HepG2 (cell line): ENCODE results near the gene NEK5. TPM values are rescaled to one million over a fixed set of nuclear protein-coding genes. Genes with fewer than 3 reads are reported as not detected.

Source experiments
- ATAC-seq: fragments of 200-7000 bp; cut with Tn5 transposase; 3 replicates; pipeline ENCODE4 v1.9.1; 2020; ENCODE audit warnings: mild to moderate bottlenecking, moderate library complexity
- BruUV-seq: library from RNA; stranded (reverse); fragments of 400-500 nt; replicated peaks from 2 replicates; lab custom pipeline; 2021; lab: Mats Ljungman, UMichigan
- CTCF ChIA-PET: fragments of 300-600 bp; formaldehyde crosslinking; extraction: SDS; loops from one replicate; lab custom pipeline; 2021; ENCODE audit warnings: low total read pairs, inconsistent platforms, low intra/inter-chr PET ratio; lab: Yijun Ruan, JAX
- POLR2A ChIA-PET: fragments of 350-600 bp; sonication (Branson Sonifier 250); formaldehyde crosslinking; loops from one replicate; lab custom pipeline; 2020; ENCODE audit warnings: antibody characterized with exemption, inconsistent platforms; lab: Yijun Ruan, JAX
- DNase-seq: peaks from one replicate; pipeline ENCODE4 v3.0.0-alpha.2; 2015; ENCODE audit warnings: low spot score
- FAIRE-seq: peaks from 3 replicates; lab custom pipeline; 2011; peaks lifted over from hg19 to GRCh38; lab: Jason Lieb, UNC
- H2AFZ ChIP-seq: one replicate; pipeline ENCODE4 v1.6.1; 2011; ENCODE audit warnings: low read length, inconsistent platforms
- H3K27ac ChIP-seq: fragments of 300-600 bp; 3 replicates; pipeline ENCODE4 v1.8.0; 2011; ENCODE audit warnings: mixed run types, mild to moderate bottlenecking, mixed read lengths, low read length, inconsistent platforms; ENCODE audit not compliant: insufficient read depth; ENCODE audit errors: extremely low read length
- H3K27me3 ChIP-seq, 2 experiments: fragments of 200-600 bp in 1 of 2; 2 replicates in 1 of 2; 3 replicates in 1 of 2; pipeline versions ENCODE4 v1.6.0 to v1.8.0; 2011; ENCODE audit warnings: low read length in 2 of 2, mild to moderate bottlenecking in 2 of 2, moderate library complexity in 2 of 2, inconsistent platforms in 1 of 2; ENCODE audit not compliant: insufficient read depth in 2 of 2, control insufficient read depth in 1 of 2
- H3K36me3 ChIP-seq, 2 experiments: fragments of 200-600 bp in 1 of 2; replicated peaks in 1 of 2; 2 replicates in 1 of 2; 3 replicates in 1 of 2; pipeline versions ENCODE4 v1.5.1 to v1.8.0; 2011; ENCODE audit warnings: low read length in 2 of 2, inconsistent platforms in 1 of 2; ENCODE audit not compliant: insufficient read depth in 2 of 2, control insufficient read depth in 1 of 2
- H3K4me1 ChIP-seq: 2 replicates; pipeline ENCODE4 v1.5.1; 2012; ENCODE audit warnings: low read length, inconsistent platforms; ENCODE audit not compliant: insufficient read depth
- H3K4me2 ChIP-seq: 2 replicates; pipeline ENCODE4 v1.6.0; 2011; ENCODE audit warnings: low read depth, low read length, inconsistent platforms
- H3K4me3 ChIP-seq, 3 experiments: fragments of 200-600 bp in 1 of 3; sonication (generic), shearing (Covaris generic) in 1 of 3; replicated peaks in 1 of 3; 2 replicates each; pipeline ENCODE4 v1.5.1; 2011 to 2016; ENCODE audit warnings: low read length in 3 of 3, inconsistent platforms in 2 of 3, low read depth in 2 of 3, mild to moderate bottlenecking in 2 of 3, control low read depth in 1 of 3, mixed read lengths in 1 of 3; ENCODE audit not compliant: insufficient read depth in 1 of 3
- H3K79me2 ChIP-seq: one replicate; pipeline ENCODE4 v1.6.1; 2011; ENCODE audit warnings: low read length, inconsistent platforms; ENCODE audit not compliant: insufficient read depth
- H3K9ac ChIP-seq: 2 replicates; pipeline ENCODE4 v1.6.0; 2011; ENCODE audit warnings: mild to moderate bottlenecking, low read depth, low read length, inconsistent platforms; ENCODE audit not compliant: insufficient read depth
- H3K9me3 ChIP-seq: 2 replicates; pipeline ENCODE4 v1.5.1; 2012; ENCODE audit warnings: mild to moderate bottlenecking, low read length
- H4K20me1 ChIP-seq: 2 replicates; pipeline ENCODE4 v1.6.0; 2011; ENCODE audit warnings: inconsistent platforms, mild to moderate bottlenecking, low read length, moderate library complexity; ENCODE audit not compliant: insufficient read depth
- HHEX ChIP-seq: IDR thresholded peaks from 2 replicates; pipeline ENCODE4 v1.6.1; 2016; ENCODE audit warnings: control low read depth
- PLRG1 ChIP-seq: fragments of 450-650 bp; conservative IDR thresholded peaks from 2 replicates; pipeline ENCODE4 v1.6.1; 2016
- TCF12 ChIP-seq, 2 experiments: fragments of 450-650 bp in 1 of 2; sonication (generic) in 1 of 2; formaldehyde crosslinking in 1 of 2; IDR thresholded peaks; 2 replicates each; pipeline versions ENCODE4 v1.6.1 to v1.8.0; 2017 to 2022; ENCODE audit warnings: antibody characterized with exemption in 1 of 2, mild to moderate bottlenecking in 1 of 2, missing genetic modification reagents in 1 of 2, moderate library complexity in 1 of 2
- WIZ ChIP-seq: sonication (generic); formaldehyde crosslinking; IDR thresholded peaks from 2 replicates; pipeline ENCODE4 v1.5.1; 2020; ENCODE audit warnings: mild to moderate bottlenecking, missing genetic modification reagents
- ZNF530 ChIP-seq: sonication (generic); formaldehyde crosslinking; IDR thresholded peaks from 2 replicates; pipeline ENCODE4 v1.5.0; 2020; ENCODE audit warnings: low read depth, mild to moderate bottlenecking, missing genetic modification reagents
- ZNF781 ChIP-seq: sonication (generic); formaldehyde crosslinking; IDR thresholded peaks from 2 replicates; pipeline ENCODE4 v1.5.1; 2020; ENCODE audit warnings: borderline replicate concordance, mild to moderate bottlenecking, missing genetic modification reagents; ENCODE audit errors: not compliant biosample characterization
- ZNF883 ChIP-seq: sonication (generic); formaldehyde crosslinking; IDR thresholded peaks from 2 replicates; pipeline ENCODE4 v1.5.1; 2020; ENCODE audit warnings: mild to moderate bottlenecking, missing genetic modification reagents; ENCODE audit errors: not compliant biosample characterization
- WGBS: methylation state at CpG from one replicate; pipeline ENCODE4 v1.1.6; 2017; ENCODE audit warnings: low lambda C conversion rate; 5-methylcytosine and 5-hydroxymethylcytosine counted together
- in situ Hi-C: cut with HindIII; loops from 2 replicates; pipeline ENCODE4 v1.10.0; 2017; ENCODE audit warnings: low pct_unique_long_range_greater_than_20kb; ENCODE audit not compliant: extremely low pct_ligation_motif_present
- intact Hi-C: fragments of 100-400 bp; cut with micrococcal nuclease; formaldehyde crosslinking; loops from one replicate; pipeline ENCODE4 v1.10.0; 2022; ENCODE audit not compliant: unreplicated experiment
- polyA plus RNA-seq, 8 experiments: library from polyadenylated mRNA; depleted of rRNA in 3 of 8; stranded (reverse) in 7 of 8; unstranded in 1 of 8; fragments of >200 nt; fragmentation: Illumina TruSeq in 4 of 8; extraction: Trizol in 4 of 8; gene quantifications; 2 replicates each; pipeline versions ENCODE4 v1.2.1 to v1.2.3, GENCODE V29; 2011 to 2016; ENCODE audit warnings: low read depth in 4 of 8, missing spikeins in 1 of 8, mixed read lengths in 1 of 8; ENCODE audit not compliant: insufficient read depth in 1 of 8
- total RNA-seq, 5 experiments: library from RNA; depleted of rRNA; stranded (reverse); fragments of >200 nt; fragmentation: Illumina TruSeq; extraction: Trizol; gene quantifications; 2 replicates each; pipeline ENCODE4 v1.2.3, GENCODE V29; 2016; ENCODE audit warnings: low read depth in 1 of 5
- TF ChIP-seq, protein P1 (sequence below): sonication (generic); formaldehyde crosslinking; IDR thresholded peaks from 2 replicates; pipeline ENCODE4 v1.5.1; 2020; ENCODE audit warnings: mild to moderate bottlenecking, missing genetic modification reagents, borderline replicate concordance
- TF ChIP-seq, protein P2 (sequence below): IDR thresholded peaks from 2 replicates; pipeline ENCODE4 v1.6.1; 2016; ENCODE audit warnings: mild to moderate bottlenecking
- TF ChIP-seq, protein P3 (sequence below): sonication (generic); formaldehyde crosslinking; IDR thresholded peaks from 2 replicates; pipeline ENCODE4 v1.4.0; 2020; ENCODE audit warnings: missing genetic modification reagents
- TF ChIP-seq, protein P4 (sequence below): sonication (generic); formaldehyde crosslinking; IDR thresholded peaks from 2 replicates; pipeline ENCODE4 v1.8.1; 2023; ENCODE audit warnings: mild to moderate bottlenecking, inconsistent platforms, moderate library complexity, missing genetic modification reagents, borderline replicate concordance

The NEK5 gene
- total and polyA plus RNA-seq, 2 of the 13 experiments (the other 11 are each of a cell fraction or from before 2014, with no cell fraction given) = 0.12 to 0.22 TPM

- H2AFZ ChIP-seq = peak within 1 kb of the TSS; percentile 70
- peak; percentile 75 for ATAC-seq
- H3K9me3 ChIP-seq = no peaks in the 10 kb centered on the region
- peak; percentile 66 for FAIRE-seq
- in situ Hi-C loops = no loop called here
- H3K27ac ChIP-seq = peak within 1 kb of the TSS; percentile 91
- ChIA-PET CTCF (no interaction called here), POLR2A (interaction anchor here (0.9 to 2.3 kb wide), 8 partner anchors 10 to 133 kb away, joined by 3 to 8 read pairs (median 6); no protein-coding TSS in a partner anchor)
- H3K36me3 ChIP-seq = peaks cover 0 to 9% of the 10 kb centered on the region in 2 experiments; a peak in 2 of 5 replicates
- peak within 1 kb of the TSS; percentile 79 for H3K4me2 ChIP-seq
- peak within 1 kb of the TSS; percentile 76 to 80 (median 79) for H3K4me3 ChIP-seq
- H3K4me1 ChIP-seq = peaks cover 82% of the 10 kb centered on the region
- DNase-seq = peak; percentile 59
- H3K9ac ChIP-seq = peak within 1 kb of the TSS; percentile 95
- H4K20me1 ChIP-seq = no peaks in the 10 kb centered on the region
- intact Hi-C loops = no loop called here
- WGBS = 2% methylated on average over 18 of the region's 74 CpGs
- no peaks in the 10 kb centered on the region for H3K27me3 ChIP-seq
- H3K79me2 ChIP-seq = peaks cover 51% of the 10 kb centered on the region
- BruUV-seq = no TSS peak
- TF ChIP-seq, protein P1, sequence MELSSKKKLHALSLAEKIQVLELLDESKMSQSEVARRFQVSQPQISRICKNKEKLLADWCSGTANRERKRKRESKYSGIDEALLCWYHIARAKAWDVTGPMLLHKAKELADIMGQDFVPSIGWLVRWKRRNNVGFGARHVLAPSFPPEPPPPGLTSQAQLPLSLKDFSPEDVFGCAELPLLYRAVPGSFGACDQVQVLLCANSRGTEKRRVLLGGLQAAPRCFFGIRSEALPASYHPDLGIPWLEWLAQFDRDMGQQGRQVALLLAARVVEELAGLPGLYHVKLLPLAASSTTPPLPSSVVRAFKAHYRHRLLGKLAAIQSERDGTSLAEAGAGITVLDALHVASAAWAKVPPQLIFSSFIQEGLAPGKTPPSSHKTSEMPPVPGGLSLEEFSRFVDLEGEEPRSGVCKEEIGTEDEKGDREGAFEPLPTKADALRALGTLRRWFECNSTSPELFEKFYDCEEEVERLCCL (CRISPR knock-in tag) = peak; percentile 65; the same call in 1 of the 2 replicates
- TF ChIP-seq, protein P2, sequence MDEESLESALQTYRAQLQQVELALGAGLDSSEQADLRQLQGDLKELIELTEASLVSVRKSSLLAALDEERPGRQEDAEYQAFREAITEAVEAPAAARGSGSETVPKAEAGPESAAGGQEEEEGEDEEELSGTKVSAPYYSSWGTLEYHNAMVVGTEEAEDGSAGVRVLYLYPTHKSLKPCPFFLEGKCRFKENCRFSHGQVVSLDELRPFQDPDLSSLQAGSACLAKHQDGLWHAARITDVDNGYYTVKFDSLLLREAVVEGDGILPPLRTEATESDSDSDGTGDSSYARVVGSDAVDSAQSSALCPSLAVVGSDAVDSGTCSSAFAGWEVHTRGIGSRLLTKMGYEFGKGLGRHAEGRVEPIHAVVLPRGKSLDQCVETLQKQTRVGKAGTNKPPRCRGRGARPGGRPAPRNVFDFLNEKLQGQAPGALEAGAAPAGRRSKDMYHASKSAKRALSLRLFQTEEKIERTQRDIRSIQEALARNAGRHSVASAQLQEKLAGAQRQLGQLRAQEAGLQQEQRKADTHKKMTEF = peak; percentile 83
- TF ChIP-seq, protein P3, sequence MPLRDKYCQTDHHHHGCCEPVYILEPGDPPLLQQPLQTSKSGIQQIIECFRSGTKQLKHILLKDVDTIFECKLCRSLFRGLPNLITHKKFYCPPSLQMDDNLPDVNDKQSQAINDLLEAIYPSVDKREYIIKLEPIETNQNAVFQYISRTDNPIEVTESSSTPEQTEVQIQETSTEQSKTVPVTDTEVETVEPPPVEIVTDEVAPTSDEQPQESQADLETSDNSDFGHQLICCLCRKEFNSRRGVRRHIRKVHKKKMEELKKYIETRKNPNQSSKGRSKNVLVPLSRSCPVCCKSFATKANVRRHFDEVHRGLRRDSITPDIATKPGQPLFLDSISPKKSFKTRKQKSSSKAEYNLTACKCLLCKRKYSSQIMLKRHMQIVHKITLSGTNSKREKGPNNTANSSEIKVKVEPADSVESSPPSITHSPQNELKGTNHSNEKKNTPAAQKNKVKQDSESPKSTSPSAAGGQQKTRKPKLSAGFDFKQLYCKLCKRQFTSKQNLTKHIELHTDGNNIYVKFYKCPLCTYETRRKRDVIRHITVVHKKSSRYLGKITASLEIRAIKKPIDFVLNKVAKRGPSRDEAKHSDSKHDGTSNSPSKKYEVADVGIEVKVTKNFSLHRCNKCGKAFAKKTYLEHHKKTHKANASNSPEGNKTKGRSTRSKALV (CRISPR knock-in tag) = 0 out of 2 replicates have a peak, but pooled peaks have one; percentile 43
- TF ChIP-seq ZNF530 (CRISPR knock-in tag) (0 out of 2 replicates have a peak, but pooled peaks have one; percentile 64), TCF12 (IDR thresholded peaks at IDR 0.05) (no peak), TCF12 (CRISPR knock-in tag; IDR thresholded peaks at IDR 0.05) (peak; percentile 76), HHEX (CRISPR knock-in tag) (no peak), ZNF781 (CRISPR knock-in tag) (peak; percentile 95), WIZ (CRISPR knock-in tag) (peak; percentile 75; the same call in 1 of the 2 replicates), ZNF883 (CRISPR knock-in tag) (peak; percentile 91), PLRG1 (no peak)
- TF ChIP-seq, protein P4, sequence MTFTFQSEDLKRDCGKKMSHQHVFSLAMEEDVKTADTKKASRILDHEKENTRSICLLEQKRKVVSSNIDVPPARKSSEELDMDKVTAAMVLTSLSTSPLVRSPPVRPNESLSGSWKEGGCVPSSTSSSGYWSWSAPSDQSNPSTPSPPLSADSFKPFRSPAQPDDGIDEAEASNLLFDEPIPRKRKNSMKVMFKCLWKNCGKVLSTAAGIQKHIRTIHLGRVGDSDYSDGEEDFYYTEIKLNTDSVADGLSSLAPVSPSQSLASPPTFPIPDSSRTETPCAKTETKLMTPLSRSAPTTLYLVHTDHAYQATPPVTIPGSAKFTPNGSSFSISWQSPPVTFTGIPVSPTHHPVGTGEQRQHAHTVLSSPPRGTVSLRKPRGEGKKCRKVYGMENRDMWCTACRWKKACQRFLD (CRISPR knock-in tag) = peak; percentile 92
These were observed 30.5 kb upstream of the NEK5 start, which contains the start of gene NEK3 for GRCh38 chr13:52159159-52159982. Gene NEK3, minus strand, starts transcription at chr13:52159597. Its CDS starts 3,406 bp downstream, at chr13:52156191.
